HepG2 (cell line): ENCODE measurements around the gene GPRIN1. TPM values are rescaled to one million over a fixed set of nuclear protein-coding genes. Genes with fewer than 3 reads are reported as not detected.

ENCODE experiments used
- ATAC-seq: fragments of 200-7000 bp; cut with Tn5 transposase; 3 replicates; pipeline ENCODE4 v1.9.1; 2020; ENCODE audit warnings: mild to moderate bottlenecking, moderate library complexity
- BruUV-seq: library from RNA; stranded (reverse); fragments of 400-500 nt; replicated peaks from 2 replicates; lab custom pipeline; 2021; lab: Mats Ljungman, UMichigan
- CTCF ChIA-PET: fragments of 300-600 bp; formaldehyde crosslinking; extraction: SDS; loops from one replicate; lab custom pipeline; 2021; ENCODE audit warnings: low total read pairs, inconsistent platforms, low intra/inter-chr PET ratio; lab: Yijun Ruan, JAX
- POLR2A ChIA-PET: fragments of 350-600 bp; sonication (Branson Sonifier 250); formaldehyde crosslinking; loops from one replicate; lab custom pipeline; 2020; ENCODE audit warnings: antibody characterized with exemption, inconsistent platforms; lab: Yijun Ruan, JAX
- DNase-seq: peaks from one replicate; pipeline ENCODE4 v3.0.0-alpha.2; 2015; ENCODE audit warnings: low spot score
- FAIRE-seq: peaks from 3 replicates; lab custom pipeline; 2011; peaks lifted over from hg19 to GRCh38; lab: Jason Lieb, UNC
- H2AFZ ChIP-seq: one replicate; pipeline ENCODE4 v1.6.1; 2011; ENCODE audit warnings: low read length, inconsistent platforms
- H3K27ac ChIP-seq: fragments of 300-600 bp; 3 replicates; pipeline ENCODE4 v1.8.0; 2011; ENCODE audit warnings: mixed run types, mild to moderate bottlenecking, mixed read lengths, low read length, inconsistent platforms; ENCODE audit not compliant: insufficient read depth; ENCODE audit errors: extremely low read length
- H3K27me3 ChIP-seq, 2 experiments: fragments of 200-600 bp in 1 of 2; 2 replicates in 1 of 2; 3 replicates in 1 of 2; pipeline versions ENCODE4 v1.6.0 to v1.8.0; 2011; ENCODE audit warnings: low read length in 2 of 2, mild to moderate bottlenecking in 2 of 2, moderate library complexity in 2 of 2, inconsistent platforms in 1 of 2; ENCODE audit not compliant: insufficient read depth in 2 of 2, control insufficient read depth in 1 of 2
- H3K36me3 ChIP-seq, 2 experiments: fragments of 200-600 bp in 1 of 2; replicated peaks in 1 of 2; 2 replicates in 1 of 2; 3 replicates in 1 of 2; pipeline versions ENCODE4 v1.5.1 to v1.8.0; 2011; ENCODE audit warnings: low read length in 2 of 2, inconsistent platforms in 1 of 2; ENCODE audit not compliant: insufficient read depth in 2 of 2, control insufficient read depth in 1 of 2
- H3K4me1 ChIP-seq: 2 replicates; pipeline ENCODE4 v1.5.1; 2012; ENCODE audit warnings: low read length, inconsistent platforms; ENCODE audit not compliant: insufficient read depth
- H3K4me2 ChIP-seq: 2 replicates; pipeline ENCODE4 v1.6.0; 2011; ENCODE audit warnings: low read depth, low read length, inconsistent platforms
- H3K4me3 ChIP-seq, 3 experiments: fragments of 200-600 bp in 1 of 3; sonication (generic), shearing (Covaris generic) in 1 of 3; replicated peaks in 1 of 3; 2 replicates each; pipeline ENCODE4 v1.5.1; 2011 to 2016; ENCODE audit warnings: low read length in 3 of 3, inconsistent platforms in 2 of 3, low read depth in 2 of 3, mild to moderate bottlenecking in 2 of 3, control low read depth in 1 of 3, mixed read lengths in 1 of 3; ENCODE audit not compliant: insufficient read depth in 1 of 3
- H3K79me2 ChIP-seq: one replicate; pipeline ENCODE4 v1.6.1; 2011; ENCODE audit warnings: low read length, inconsistent platforms; ENCODE audit not compliant: insufficient read depth
- H3K9ac ChIP-seq: 2 replicates; pipeline ENCODE4 v1.6.0; 2011; ENCODE audit warnings: mild to moderate bottlenecking, low read depth, low read length, inconsistent platforms; ENCODE audit not compliant: insufficient read depth
- H3K9me3 ChIP-seq: 2 replicates; pipeline ENCODE4 v1.5.1; 2012; ENCODE audit warnings: mild to moderate bottlenecking, low read length
- H4K20me1 ChIP-seq: 2 replicates; pipeline ENCODE4 v1.6.0; 2011; ENCODE audit warnings: inconsistent platforms, mild to moderate bottlenecking, low read length, moderate library complexity; ENCODE audit not compliant: insufficient read depth
- HNF4A ChIP-seq: sonication (generic); formaldehyde crosslinking; IDR thresholded peaks from 2 replicates; pipeline ENCODE4 v1.4.0; 2020; ENCODE audit warnings: missing genetic modification reagents
- HNF4G ChIP-seq, 2 experiments: sonication (generic) in 1 of 2; formaldehyde crosslinking in 1 of 2; IDR thresholded peaks; 2 replicates each; pipeline versions ENCODE4 v1.4.0 to v1.6.1; 2011 to 2020; ENCODE audit warnings: borderline replicate concordance in 2 of 2, low read depth in 2 of 2, mild to moderate bottlenecking in 2 of 2, low read length in 1 of 2, missing genetic modification reagents in 1 of 2, moderate library complexity in 1 of 2
- RORA ChIP-seq: sonication (generic); formaldehyde crosslinking; IDR thresholded peaks from 2 replicates; pipeline ENCODE4 v1.5.0; 2020; ENCODE audit warnings: mild to moderate bottlenecking, missing genetic modification reagents, moderate library complexity
- ZBTB33 ChIP-seq: sonication (generic); formaldehyde crosslinking; IDR thresholded peaks from 2 replicates; pipeline ENCODE4 v1.4.0; 2020; ENCODE audit warnings: missing genetic modification reagents
- ZBTB7A ChIP-seq: sonication (generic); formaldehyde crosslinking; IDR thresholded peaks from 2 replicates; pipeline ENCODE4 v1.8.0; 2022; ENCODE audit warnings: mild to moderate bottlenecking, missing genetic modification reagents
- WGBS: methylation state at CpG from one replicate; pipeline ENCODE4 v1.1.6; 2017; ENCODE audit warnings: low lambda C conversion rate; 5-methylcytosine and 5-hydroxymethylcytosine counted together
- in situ Hi-C: cut with HindIII; loops from 2 replicates; pipeline ENCODE4 v1.10.0; 2017; ENCODE audit warnings: low pct_unique_long_range_greater_than_20kb; ENCODE audit not compliant: extremely low pct_ligation_motif_present
- intact Hi-C: fragments of 100-400 bp; cut with micrococcal nuclease; formaldehyde crosslinking; loops from one replicate; pipeline ENCODE4 v1.10.0; 2022; ENCODE audit not compliant: unreplicated experiment
- polyA plus RNA-seq, 8 experiments: library from polyadenylated mRNA; depleted of rRNA in 3 of 8; stranded (reverse) in 7 of 8; unstranded in 1 of 8; fragments of >200 nt; fragmentation: Illumina TruSeq in 4 of 8; extraction: Trizol in 4 of 8; gene quantifications; 2 replicates each; pipeline versions ENCODE4 v1.2.1 to v1.2.3, GENCODE V29; 2011 to 2016; ENCODE audit warnings: low read depth in 4 of 8, missing spikeins in 1 of 8, mixed read lengths in 1 of 8; ENCODE audit not compliant: insufficient read depth in 1 of 8
- total RNA-seq, 5 experiments: library from RNA; depleted of rRNA; stranded (reverse); fragments of >200 nt; fragmentation: Illumina TruSeq; extraction: Trizol; gene quantifications; 2 replicates each; pipeline ENCODE4 v1.2.3, GENCODE V29; 2016; ENCODE audit warnings: low read depth in 1 of 5

GPRIN1 gene
- total and polyA plus RNA-seq, 2 of the 13 experiments (the other 11 are each of a cell fraction or from before 2014, with no cell fraction given): 0.32 to 2.0 TPM

- H3K9me3 ChIP-seq: no peaks in the 10 kb centered on the region
- no peaks in the 10 kb centered on the region for H4K20me1 ChIP-seq
- no peak overlapping the region for H3K27ac ChIP-seq
- WGBS: 97% methylated on average over 19 of the region's 37 CpGs
- FAIRE-seq (no peak), ATAC-seq (no peak), DNase-seq (no peak)
- ChIA-PET CTCF (no interaction called here), POLR2A (no interaction called here)
- H3K36me3 ChIP-seq: peaks cover 3 to 11% of the 10 kb centered on the region in 2 experiments; a peak in 4 of 5 replicates
- intact Hi-C loops (no loop called here), in situ Hi-C loops (loop anchor here (25.0 kb wide), 1 partner anchor 838 kb away; no protein-coding TSS in a partner anchor)
- no peaks in the 10 kb centered on the region for H3K79me2 ChIP-seq
- H3K4me2 ChIP-seq: no peak overlapping the region
- H2AFZ ChIP-seq: no peak overlapping the region
- no peak overlapping the region for H3K4me3 ChIP-seq
- 0 out of 2 replicates have a peak, but pooled peaks have one; percentile 14 for TF ChIP-seq HNF4A
- TF ChIP-seq RORA: no peak
- no peak for TF ChIP-seq ZBTB7A (CRISPR knock-in tag)
- 0 out of 2 replicates have a peak, but pooled peaks have one; percentile 4 for TF ChIP-seq HNF4G (IDR thresholded peaks at IDR 0.05; ENCODE audit: borderline replicate concordance, low read depth, low read length)
- no peak for TF ChIP-seq HNF4G (CRISPR knock-in tag; IDR thresholded peaks at IDR 0.05; ENCODE audit: borderline replicate concordance, low read depth)
- peak; percentile 65; the same call in 1 of the 2 replicates for TF ChIP-seq ZBTB33 (CRISPR knock-in tag)
- no peaks in the 10 kb centered on the region for H3K27me3 ChIP-seq
- H3K4me1 ChIP-seq: no peaks in the 10 kb centered on the region
- no peak overlapping the region for H3K9ac ChIP-seq
- no TSS peak for BruUV-seq
Measured at GRCh38 chr5:176575488-176576422, 34.2 kb downstream of the GPRIN1 start.
